GM18505 (cell line): Measurements from ENCODE around the gene LGSN.
A peak's percentile ranks its signal among the peaks of the same experiment; 100 is the strongest.
"Not testable (repeated sequence)": the region's sequence is repeated elsewhere in the genome, so short reads cannot be mapped to it uniquely, and the experiment has no call there.

Experiments used
- ATAC-seq: cut with Tn5 transposase; IDR thresholded peaks from one replicate; pipeline ENCODE4 v1.9.1; 2021; ENCODE audit not compliant: unreplicated experiment
- POLR2A ChIP-seq: IDR thresholded peaks from 4 replicates; pipeline ENCODE4 v1.6.1; 2011; ENCODE audit warnings: borderline replicate concordance; ENCODE audit not compliant: insufficient read depth, insufficient read length; ENCODE audit errors: extremely low read depth

Gene LGSN

GRCh38 chr6:63333440-63333839, 13.7 kb upstream of the LGSN start:
- TF ChIP-seq POLR2A = no peak
- no peak for ATAC-seq

- not testable (repeated sequence) for ATAC-seq
These were observed 6.8 kb upstream of the LGSN start for GRCh38 chr6:63326630-63327029.

GRCh38 chr6:63322981-63323380, 3.2 kb upstream of the LGSN start:
- no peak for ATAC-seq
- TF ChIP-seq POLR2A = no peak

- TF ChIP-seq POLR2A = no peak
- no peak for ATAC-seq
These were observed 2.0 kb upstream of the LGSN start for GRCh38 chr6:63321821-63322220.

GRCh38 chr6:63317641-63318040, 2.1 kb downstream of the LGSN start:
- ATAC-seq = no peak
- TF ChIP-seq POLR2A = no peak

- no peak for TF ChIP-seq POLR2A
- no peak for ATAC-seq
These were observed 3.7 kb downstream of the LGSN start for GRCh38 chr6:63316113-63316512.

GRCh38 chr6:63313111-63313510, 6.7 kb downstream of the LGSN start:
- TF ChIP-seq POLR2A = no peak
- no peak for ATAC-seq

GRCh38 chr6:63307581-63308246, 12.1 kb downstream of the LGSN start:
- peak; percentile 82 for ATAC-seq
- no peak for TF ChIP-seq POLR2A

GRCh38 chr6:63306420-63306819, 13.4 kb downstream of the LGSN start:
- TF ChIP-seq POLR2A = no peak
- ATAC-seq = no peak

- ATAC-seq = no peak
- no peak for TF ChIP-seq POLR2A
These were observed 14.5 kb downstream of the LGSN start for GRCh38 chr6:63305277-63305676.

- no peak for ATAC-seq
- TF ChIP-seq POLR2A = no peak
These were observed 16.3 kb downstream of the LGSN start for GRCh38 chr6:63303476-63303875.

GRCh38 chr6:63299667-63300066, 20.1 kb downstream of the LGSN start:
- ATAC-seq = no peak

GRCh38 chr6:63295553-63296194, 24.1 kb downstream of the LGSN start:
- ATAC-seq = no peak
- TF ChIP-seq POLR2A = no peak

More at GRCh38 chr6:63299667-63300066, 20.1 kb downstream of the LGSN start:
- no peak for TF ChIP-seq POLR2A

- ATAC-seq = no peak
- TF ChIP-seq POLR2A = no peak
These were observed 29.2 kb downstream of the LGSN start for GRCh38 chr6:63290492-63291058.

- TF ChIP-seq POLR2A = no peak
- ATAC-seq = no peak
These were observed 30.4 kb downstream of the LGSN start for GRCh38 chr6:63289269-63289872.
